ENCODE data around the gene ICE2.

DNA sequence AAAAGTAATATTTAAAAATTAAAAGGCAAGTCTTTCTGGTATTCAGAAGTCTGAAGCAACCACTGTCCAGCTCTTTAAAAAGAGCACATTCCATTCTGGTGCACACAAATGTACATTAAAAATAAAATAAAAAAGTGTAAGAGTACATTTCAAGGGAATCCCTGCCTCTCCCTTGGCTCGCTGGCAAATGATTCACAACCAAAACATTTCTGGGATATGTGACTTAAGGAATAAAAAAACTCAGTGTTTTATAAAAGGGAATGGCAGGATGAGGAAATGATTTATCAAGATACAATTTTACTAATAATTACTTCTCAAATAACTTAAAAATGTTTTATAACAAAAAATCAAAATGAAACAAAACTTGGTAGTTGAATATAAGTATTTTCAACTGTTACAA is 57.4 kb downstream of the ICE2 start:
- TF ChIP-seq, protein P1, sequence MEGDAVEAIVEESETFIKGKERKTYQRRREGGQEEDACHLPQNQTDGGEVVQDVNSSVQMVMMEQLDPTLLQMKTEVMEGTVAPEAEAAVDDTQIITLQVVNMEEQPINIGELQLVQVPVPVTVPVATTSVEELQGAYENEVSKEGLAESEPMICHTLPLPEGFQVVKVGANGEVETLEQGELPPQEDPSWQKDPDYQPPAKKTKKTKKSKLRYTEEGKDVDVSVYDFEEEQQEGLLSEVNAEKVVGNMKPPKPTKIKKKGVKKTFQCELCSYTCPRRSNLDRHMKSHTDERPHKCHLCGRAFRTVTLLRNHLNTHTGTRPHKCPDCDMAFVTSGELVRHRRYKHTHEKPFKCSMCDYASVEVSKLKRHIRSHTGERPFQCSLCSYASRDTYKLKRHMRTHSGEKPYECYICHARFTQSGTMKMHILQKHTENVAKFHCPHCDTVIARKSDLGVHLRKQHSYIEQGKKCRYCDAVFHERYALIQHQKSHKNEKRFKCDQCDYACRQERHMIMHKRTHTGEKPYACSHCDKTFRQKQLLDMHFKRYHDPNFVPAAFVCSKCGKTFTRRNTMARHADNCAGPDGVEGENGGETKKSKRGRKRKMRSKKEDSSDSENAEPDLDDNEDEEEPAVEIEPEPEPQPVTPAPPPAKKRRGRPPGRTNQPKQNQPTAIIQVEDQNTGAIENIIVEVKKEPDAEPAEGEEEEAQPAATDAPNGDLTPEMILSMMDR (conservative IDR thresholded peaks at IDR 0.05; ENCODE audit: low read length), result no peak
- TF ChIP-seq EZH2phosphoT487 (IDR thresholded peaks at IDR 0.05; ENCODE audit: borderline replicate concordance), result no peak

Measured in Loucy (cell line).